IPS DF 19.7 (cell line): ENCODE data around the gene BRIP1.
"Not testable (repeated sequence)": the region's sequence is repeated elsewhere in the genome, so short reads cannot be mapped to it uniquely, and the experiment has no call there.

Experiments used
- DNase-seq: peaks from one replicate; pipeline ENCODE4 v3.0.0-alpha.2; 2013; ENCODE audit warnings: low read depth, low spot score

BRIP1 gene

GRCh38 chr17:61700252-61700651 lies 163.1 kb downstream of the BRIP1 start:
- no peak for DNase-seq

- DNase-seq: no peak
These were observed 163.6 kb downstream of the BRIP1 start for GRCh38 chr17:61699694-61700093.

GRCh38 chr17:61699032-61699431 lies 164.3 kb downstream of the BRIP1 start:
- no peak for DNase-seq

- no peak for DNase-seq
These were observed 165.1 kb downstream of the BRIP1 start for GRCh38 chr17:61698244-61698643.

- DNase-seq: no peak
These were observed 167.5 kb downstream of the BRIP1 start for GRCh38 chr17:61695779-61696337.

GRCh38 chr17:61694095-61694494 lies 169.2 kb downstream of the BRIP1 start:
- no peak for DNase-seq

GRCh38 chr17:61689610-61690180 lies 173.6 kb downstream of the BRIP1 start:
- no peak for DNase-seq

GRCh38 chr17:61687769-61688168 lies 175.6 kb downstream of the BRIP1 start:
- no peak for DNase-seq

GRCh38 chr17:61686113-61686512 lies 177.2 kb downstream of the BRIP1 start:
- DNase-seq: no peak

- no peak for DNase-seq
These were observed 178.5 kb downstream of the BRIP1 start for GRCh38 chr17:61684818-61685217.

GRCh38 chr17:61684172-61684571 lies 179.2 kb downstream of the BRIP1 start:
- no peak for DNase-seq

- no peak for DNase-seq
These were observed 179.9 kb downstream of the BRIP1 start for GRCh38 chr17:61683466-61683865.

GRCh38 chr17:61680921-61681320 lies 182.4 kb downstream of the BRIP1 start:
- DNase-seq: no peak

GRCh38 chr17:61678339-61678738 lies 185.0 kb downstream of the BRIP1 start:
- DNase-seq: no peak

- not testable (repeated sequence) for DNase-seq
These were observed 186.0 kb downstream of the BRIP1 start for GRCh38 chr17:61677150-61677811.

- DNase-seq: not testable (repeated sequence)
These were observed 186.8 kb downstream of the BRIP1 start for GRCh38 chr17:61676522-61676921.

- DNase-seq: not testable (repeated sequence)
These were observed 188.7 kb downstream of the BRIP1 start for GRCh38 chr17:61674609-61675008.

- not testable (repeated sequence) for DNase-seq
These were observed 190.1 kb downstream of the BRIP1 start for GRCh38 chr17:61673019-61673897.

- DNase-seq: no peak
These were observed 191.2 kb downstream of the BRIP1 start for GRCh38 chr17:61672140-61672539.

GRCh38 chr17:61670691-61671090 lies 192.6 kb downstream of the BRIP1 start:
- no peak for DNase-seq

- DNase-seq: no peak
These were observed 193.8 kb downstream of the BRIP1 start for GRCh38 chr17:61669522-61669921.

GRCh38 chr17:61668486-61668885 lies 194.8 kb downstream of the BRIP1 start:
- DNase-seq: no peak
